HEK293T (cell line): Measurements from ENCODE around the gene PDE2A.

ENCODE experiments used
- ARNT ChIP-seq: fragments of 450-650 bp; IDR thresholded peaks from 2 replicates; pipeline ENCODE4 v1.6.1; 2017; ENCODE audit warnings: mild to moderate bottlenecking
- BHLHE40 ChIP-seq: fragments of 450-650 bp; IDR thresholded peaks from 2 replicates; pipeline ENCODE4 v1.6.1; 2016; ENCODE audit warnings: mild to moderate bottlenecking, moderate library complexity, borderline replicate concordance
- FOXK2 ChIP-seq: fragments of 450-650 bp; IDR thresholded peaks from 2 replicates; pipeline ENCODE4 v1.6.1; 2016; ENCODE audit warnings: mild to moderate bottlenecking
- FOXM1 ChIP-seq: fragments of 450-650 bp; IDR thresholded peaks from 2 replicates; pipeline ENCODE4 v1.6.1; 2017; ENCODE audit warnings: mild to moderate bottlenecking, borderline replicate concordance
- SP1 ChIP-seq: fragments of 450-650 bp; IDR thresholded peaks from 2 replicates; pipeline ENCODE4 v1.6.1; 2017
- ZNF384 ChIP-seq: fragments of 450-650 bp; IDR thresholded peaks from 2 replicates; pipeline ENCODE4 v1.6.1; 2016

GRCh38 chr11:72625691-72626413 lies 48.4 kb downstream of the PDE2A start:
- TF ChIP-seq FOXM1 (no peak), FOXK2 (no peak), ZNF384 (no peak), SP1 (no peak), BHLHE40 (no peak), ARNT (no peak)
